Keratinocyte (primary cell): ENCODE measurements around the gene MIA2.

ENCODE experiments used
- CTCF ChIP-seq, 3 experiments: IDR thresholded peaks in 1 of 3; conservative IDR thresholded peaks in 1 of 3; optimal IDR thresholded peaks in 1 of 3; 2 replicates in 2 of 3; 3 replicates in 1 of 3; pipeline versions ENCODE3 to v1.5.1; 2011; ENCODE audit warnings: low read length in 3 of 3, mild to moderate bottlenecking in 3 of 3, moderate library complexity in 2 of 3, control low read depth in 1 of 3, inconsistent platforms in 1 of 3; ENCODE audit not compliant: insufficient read depth in 2 of 3; ENCODE audit errors: extremely low read depth in 1 of 3
- EZH2 ChIP-seq: IDR thresholded peaks from one replicate; pipeline ENCODE4 v1.6.1; 2012; ENCODE audit warnings: inconsistent platforms, mild to moderate bottlenecking, low read length, moderate library complexity

- TF ChIP-seq CTCF (optimal IDR thresholded peaks at IDR 0.05 in 1 of 3, IDR thresholded peaks at IDR 0.05 in 1 of 3, conservative IDR thresholded peaks at IDR 0.05 in 1 of 3; ENCODE audit: extremely low read depth in 1 of 3, insufficient read depth in 2 of 3, low read length in 3 of 3), result no peak
- TF ChIP-seq EZH2, result no peak
Measured at GRCh38 chr14:39430762-39431415, 197.2 kb downstream of the MIA2 start.
